HG02610 (cell line): ENCODE data around the gene ZFPM1.

Source experiments
- ATAC-seq: cut with Tn5 transposase; IDR thresholded peaks from one replicate; pipeline ENCODE4 v1.9.1; 2021; ENCODE audit warnings: mild to moderate bottlenecking, moderate library complexity; ENCODE audit not compliant: unreplicated experiment

ZFPM1 gene

GRCh38 chr16:88525663-88525990 lies 72.5 kb downstream of the ZFPM1 start:
- no peak for ATAC-seq

- no peak for ATAC-seq
Measured at GRCh38 chr16:88526008-88526905, 73.2 kb downstream of the ZFPM1 start.

- ATAC-seq = no peak
Measured at GRCh38 chr16:88526906-88527185, 73.8 kb downstream of the ZFPM1 start.

- ATAC-seq = no peak
Measured at GRCh38 chr16:88527186-88527936, 74.3 kb downstream of the ZFPM1 start.

GRCh38 chr16:88527937-88528743 lies 75.1 kb downstream of the ZFPM1 start:
- no peak for ATAC-seq

- no peak for ATAC-seq
Measured at GRCh38 chr16:88528902-88529318, 75.8 kb downstream of the ZFPM1 start.

- no peak for ATAC-seq
Measured at GRCh38 chr16:88529596-88529995, 76.5 kb downstream of the ZFPM1 start.

GRCh38 chr16:88530051-88530857 lies 77.2 kb downstream of the ZFPM1 start:
- ATAC-seq = no peak

- no peak for ATAC-seq
Measured at GRCh38 chr16:88530858-88531203, 77.8 kb downstream of the ZFPM1 start.

GRCh38 chr16:88531346-88531745 lies 78.3 kb downstream of the ZFPM1 start:
- no peak for ATAC-seq

GRCh38 chr16:88531931-88532433 lies 78.9 kb downstream of the ZFPM1 start:
- no peak for ATAC-seq

GRCh38 chr16:88532434-88533241 lies 79.6 kb downstream of the ZFPM1 start:
- ATAC-seq = no peak

- ATAC-seq = no peak
Measured at GRCh38 chr16:88533381-88533917, 80.4 kb downstream of the ZFPM1 start.

- ATAC-seq = peak; percentile 62
Measured at GRCh38 chr16:88533932-88534637, 81.0 kb downstream of the ZFPM1 start.

- peak; percentile 7 for ATAC-seq
Measured at GRCh38 chr16:88534638-88535190, 81.6 kb downstream of the ZFPM1 start.

- no peak for ATAC-seq
Measured at GRCh38 chr16:88535191-88535856, 82.2 kb downstream of the ZFPM1 start.

GRCh38 chr16:88535857-88536222 lies 82.8 kb downstream of the ZFPM1 start:
- no peak for ATAC-seq

- no peak for ATAC-seq
Measured at GRCh38 chr16:88536510-88536909, 83.4 kb downstream of the ZFPM1 start.
